HG03521 (cell line): Measurements from ENCODE around the gene MRPS34.
A peak's percentile ranks its signal among the peaks of the same experiment; 100 is the strongest.
"Not testable (repeated sequence)": the region's sequence is repeated elsewhere in the genome, so short reads cannot be mapped to it uniquely, and the experiment has no call there.

Experiments used
- ATAC-seq: cut with Tn5 transposase; IDR thresholded peaks from one replicate; pipeline ENCODE4 v1.9.1; 2021; ENCODE audit warnings: mild to moderate bottlenecking, moderate library complexity; ENCODE audit not compliant: unreplicated experiment

The MRPS34 gene

DNA sequence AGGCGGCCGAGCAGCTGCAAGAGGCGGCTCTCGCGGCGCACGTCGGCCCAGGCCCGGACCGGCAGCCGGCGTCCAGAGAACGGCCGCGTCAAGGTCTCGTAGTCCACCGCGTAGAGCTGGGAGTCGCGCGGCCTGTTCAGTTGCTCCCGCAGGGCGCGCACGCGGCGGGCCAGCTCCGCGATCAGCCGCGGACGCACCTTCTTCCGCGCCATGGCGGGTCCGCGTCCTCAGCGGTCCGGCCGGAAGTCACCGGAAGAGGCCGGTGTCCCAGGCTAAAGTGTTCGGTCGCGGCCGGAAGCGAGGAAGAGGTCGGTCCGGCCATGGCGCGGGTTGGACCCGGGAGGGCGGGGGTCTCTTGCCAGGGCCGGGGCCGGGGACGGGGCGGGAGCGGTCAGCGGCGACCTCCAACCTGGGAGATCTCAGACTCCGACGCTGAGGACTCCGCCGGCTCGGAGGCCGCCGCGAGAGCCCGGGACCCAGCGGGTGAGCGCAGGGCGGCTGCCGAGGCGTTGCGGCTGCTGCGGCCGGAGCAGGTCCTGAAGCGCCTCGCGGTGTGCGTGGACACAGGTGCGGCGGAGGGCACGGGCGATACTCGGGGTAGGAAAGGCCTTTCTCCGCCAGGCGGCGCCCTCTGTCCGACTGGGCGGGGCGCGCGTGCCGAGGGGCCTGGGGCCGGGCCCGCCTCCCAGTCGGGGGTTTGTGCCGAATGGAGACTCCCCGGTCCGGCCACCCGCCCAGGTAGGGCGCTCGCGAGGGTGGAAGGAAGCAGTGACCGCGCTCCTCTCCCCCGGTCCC is at the start of gene MRPS34:
Gene MRPS34 (minus strand): TSS at position 227 of the 795 bp plus-strand sequence. CDS start 15 bp downstream, at position 212.
- ATAC-seq: peak; percentile 47

DNA sequence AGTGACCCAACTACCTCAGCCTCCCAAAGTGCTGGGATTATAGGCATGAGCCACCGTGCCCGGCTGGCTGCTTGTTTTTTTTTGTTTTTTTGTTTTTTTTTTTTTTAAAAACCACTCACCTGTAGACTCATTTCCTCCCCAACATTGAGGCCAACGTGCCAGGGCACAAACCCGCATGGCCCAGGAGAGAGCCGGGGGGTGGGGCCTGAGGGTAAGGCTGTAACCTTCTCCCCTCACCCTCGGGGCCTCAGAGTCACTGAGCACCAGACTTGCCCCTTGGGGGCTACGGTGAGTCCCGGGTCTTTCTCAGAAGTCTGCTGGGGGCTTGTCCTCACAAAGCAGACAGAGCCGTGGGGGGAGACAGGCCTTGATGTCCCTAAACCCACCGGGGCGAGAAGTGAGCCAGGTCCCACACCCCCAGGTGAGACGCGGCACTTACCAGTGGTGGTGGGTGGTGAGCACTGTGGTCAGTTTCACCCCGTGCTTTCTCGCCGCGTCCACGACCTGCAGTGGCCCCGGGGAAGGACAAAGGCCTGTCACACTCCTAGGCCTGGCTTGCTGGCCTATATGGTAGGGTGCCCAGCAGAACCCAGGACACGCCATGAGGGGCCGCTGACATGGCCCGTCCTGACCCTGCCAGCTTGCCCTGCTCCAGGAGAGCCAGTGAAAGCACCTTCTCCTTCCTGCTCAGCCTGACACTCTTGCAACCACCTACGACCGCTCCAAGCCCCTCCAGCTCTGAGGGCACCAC is 49.1 kb upstream of the MRPS34 start:
- no peak for ATAC-seq

DNA sequence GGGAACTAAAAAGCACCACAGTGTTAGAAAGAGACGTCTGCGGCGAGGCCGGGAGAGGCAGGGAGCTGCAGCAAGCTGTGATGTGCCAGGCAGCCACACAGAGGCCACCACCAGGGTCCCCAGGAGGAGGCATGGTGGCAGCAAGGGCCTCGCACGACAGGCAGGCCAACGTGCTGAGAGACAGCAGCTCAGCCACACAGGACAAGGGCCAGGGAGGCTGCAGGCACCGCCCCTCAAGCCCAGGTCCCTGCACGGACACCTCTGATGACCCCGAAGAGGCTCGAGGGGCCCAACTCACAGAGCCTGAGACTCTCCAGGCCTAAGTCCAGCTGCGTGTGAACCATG is 48.0 kb upstream of the MRPS34 start:
- no peak for ATAC-seq

DNA sequence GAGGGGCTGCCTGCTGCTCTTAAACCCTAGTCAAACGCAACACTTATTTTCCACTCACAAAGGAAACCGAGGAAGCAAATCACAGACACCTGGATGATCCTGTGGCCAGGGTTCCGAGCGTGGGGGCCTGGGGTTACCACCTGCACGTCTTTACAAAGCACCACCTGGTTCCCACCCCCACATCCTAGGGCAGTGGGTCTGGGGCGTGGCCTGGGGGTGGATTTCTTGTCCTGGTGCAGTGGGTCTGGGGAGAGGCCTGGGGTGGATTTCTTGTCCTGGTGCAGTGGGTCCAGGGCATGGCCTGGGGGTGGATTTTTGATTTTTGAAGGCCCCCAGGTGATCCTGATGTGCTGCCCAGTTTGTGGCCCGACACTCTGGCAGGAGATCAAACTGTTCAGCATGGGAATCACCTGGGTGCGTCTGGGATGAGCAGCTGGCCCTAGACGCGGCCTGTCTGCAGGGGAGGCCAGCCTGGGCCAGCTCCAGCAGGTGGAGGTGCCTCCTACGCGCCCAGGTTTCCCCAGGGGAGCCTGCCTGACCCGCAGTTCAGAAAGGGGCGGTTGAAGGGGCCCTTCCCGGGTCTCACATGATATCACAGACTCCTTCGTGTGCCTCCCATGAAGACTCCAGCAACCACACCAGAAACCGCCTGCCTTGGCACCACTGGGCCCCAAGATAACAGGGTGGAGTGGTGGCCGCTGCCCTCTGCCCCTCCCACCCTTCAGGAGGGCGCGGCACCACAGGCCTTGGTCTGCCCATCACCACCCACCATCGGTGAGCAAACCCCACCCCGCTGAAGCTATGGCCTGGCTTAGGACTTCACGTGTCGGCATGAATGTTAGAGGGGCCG is 47.4 kb upstream of the MRPS34 start:
- no peak for ATAC-seq

DNA sequence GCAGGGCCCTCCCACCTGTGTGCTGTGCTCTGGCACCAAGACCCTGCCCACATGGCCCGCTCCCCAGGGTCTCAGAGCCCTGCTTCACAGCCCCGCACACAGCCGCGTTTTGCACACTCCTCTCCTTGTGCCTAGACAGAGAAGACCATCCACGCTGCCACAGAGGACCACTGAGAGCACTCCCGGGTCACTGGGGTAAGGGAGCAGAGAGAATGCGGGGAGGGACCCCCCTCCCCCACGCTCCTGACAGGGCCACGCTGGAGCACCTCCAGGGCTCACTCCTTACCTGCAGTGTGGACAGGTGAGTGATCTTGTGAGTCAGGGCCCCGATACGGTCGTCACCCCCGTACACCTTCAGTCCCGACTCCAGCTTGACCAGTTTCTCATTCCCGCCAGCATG is 46.7 kb upstream of the MRPS34 start:
- no peak for ATAC-seq

DNA sequence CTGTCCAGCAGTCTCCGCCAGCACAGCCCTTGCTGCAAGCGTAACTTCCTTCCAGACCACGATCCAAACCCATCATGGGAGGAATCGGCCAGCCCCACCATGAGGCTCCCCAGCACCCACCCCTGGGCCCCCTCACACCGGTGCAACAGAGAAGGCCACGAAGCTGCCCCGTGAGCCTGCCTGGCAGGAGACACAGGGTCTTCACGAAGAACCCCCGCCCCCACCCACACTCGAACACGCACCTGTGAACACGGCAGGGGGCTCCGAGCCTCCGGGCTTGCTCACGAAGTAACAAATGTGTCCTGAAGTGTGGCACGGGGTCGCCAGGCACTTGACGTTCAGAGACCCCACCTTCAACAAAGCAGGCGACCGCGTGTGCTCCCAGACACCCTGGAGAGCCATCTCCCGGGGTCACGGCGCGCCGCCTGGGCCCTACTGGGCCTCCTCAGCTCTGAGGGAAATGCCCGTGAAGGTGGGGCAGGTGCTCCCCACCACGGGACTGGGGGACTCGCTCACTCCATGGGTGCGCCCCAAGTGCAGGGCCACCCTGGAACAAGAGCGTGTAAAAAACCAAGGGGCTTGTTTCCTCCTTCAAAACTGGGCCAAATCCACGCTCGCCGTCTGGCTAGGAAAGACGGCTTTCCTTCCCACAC is 46.1 kb upstream of the MRPS34 start:
- ATAC-seq: no peak

DNA sequence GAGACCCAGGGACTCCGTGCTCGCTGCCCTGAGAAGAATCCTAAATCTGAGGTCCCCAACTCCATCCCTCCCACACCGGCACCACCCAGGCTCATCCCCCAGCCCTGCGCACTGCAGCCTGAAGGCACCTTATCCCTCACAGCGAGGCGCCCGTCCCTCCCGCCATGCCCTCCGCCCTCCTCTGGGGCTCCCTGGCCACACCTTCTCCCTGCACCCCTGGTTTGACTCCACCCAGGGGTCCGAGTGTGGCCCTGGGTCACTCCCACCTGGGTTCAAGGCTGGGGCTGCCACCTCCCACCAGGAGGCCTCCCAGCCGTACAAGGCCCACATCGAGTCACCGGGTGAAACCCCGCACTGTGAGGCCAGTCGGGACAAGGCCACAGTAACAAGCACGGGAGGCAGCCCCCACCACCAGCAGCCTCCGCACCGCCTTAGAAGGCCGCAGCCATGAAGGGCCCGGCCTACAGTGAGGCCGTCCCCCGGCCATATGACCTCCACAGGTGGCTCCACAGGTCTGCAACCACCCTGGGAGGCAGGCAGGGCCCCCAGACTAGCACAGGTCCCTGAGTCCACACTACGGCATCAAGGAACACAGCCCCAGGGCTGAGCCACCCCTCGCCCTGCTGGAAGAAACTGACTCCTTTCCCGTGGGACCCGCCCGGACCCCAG is 45.4 kb upstream of the MRPS34 start:
- ATAC-seq: no peak

DNA sequence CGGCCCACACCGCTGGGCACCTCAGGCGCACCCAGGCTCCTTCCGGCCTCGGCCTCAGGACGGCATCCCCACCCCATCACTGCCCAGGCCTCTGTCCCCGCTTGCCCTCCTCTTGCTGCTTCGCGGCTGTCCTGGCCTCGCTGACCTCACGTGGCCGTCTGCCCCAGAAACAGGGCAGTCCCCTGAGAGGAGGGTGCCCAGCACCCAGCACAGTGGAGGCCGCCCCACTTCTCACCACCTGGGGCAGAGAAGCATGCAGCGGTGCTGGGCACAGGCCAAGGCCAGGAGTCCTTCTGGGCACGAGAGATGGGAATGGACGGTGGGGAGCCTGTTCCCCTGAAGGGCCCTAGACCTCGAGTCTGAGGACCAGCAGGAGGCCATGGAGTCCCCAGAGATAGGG is 44.8 kb upstream of the MRPS34 start:
- no peak for ATAC-seq

DNA sequence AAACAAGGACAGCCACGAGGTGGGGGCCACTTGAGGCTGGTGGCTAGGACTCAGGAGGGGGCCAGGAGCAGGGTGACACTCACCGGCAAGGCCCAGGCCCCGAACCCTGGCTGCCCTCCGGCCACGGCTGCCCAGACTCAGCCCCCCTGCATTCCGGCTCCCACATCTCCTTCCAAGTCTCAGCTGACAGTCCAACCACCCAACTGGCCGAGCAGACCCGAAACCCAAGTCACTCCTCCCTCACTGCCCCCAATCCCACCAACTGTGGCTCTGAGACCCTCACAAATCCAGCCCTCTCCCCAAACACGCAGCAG is 44.3 kb upstream of the MRPS34 start:
- no peak for ATAC-seq

DNA sequence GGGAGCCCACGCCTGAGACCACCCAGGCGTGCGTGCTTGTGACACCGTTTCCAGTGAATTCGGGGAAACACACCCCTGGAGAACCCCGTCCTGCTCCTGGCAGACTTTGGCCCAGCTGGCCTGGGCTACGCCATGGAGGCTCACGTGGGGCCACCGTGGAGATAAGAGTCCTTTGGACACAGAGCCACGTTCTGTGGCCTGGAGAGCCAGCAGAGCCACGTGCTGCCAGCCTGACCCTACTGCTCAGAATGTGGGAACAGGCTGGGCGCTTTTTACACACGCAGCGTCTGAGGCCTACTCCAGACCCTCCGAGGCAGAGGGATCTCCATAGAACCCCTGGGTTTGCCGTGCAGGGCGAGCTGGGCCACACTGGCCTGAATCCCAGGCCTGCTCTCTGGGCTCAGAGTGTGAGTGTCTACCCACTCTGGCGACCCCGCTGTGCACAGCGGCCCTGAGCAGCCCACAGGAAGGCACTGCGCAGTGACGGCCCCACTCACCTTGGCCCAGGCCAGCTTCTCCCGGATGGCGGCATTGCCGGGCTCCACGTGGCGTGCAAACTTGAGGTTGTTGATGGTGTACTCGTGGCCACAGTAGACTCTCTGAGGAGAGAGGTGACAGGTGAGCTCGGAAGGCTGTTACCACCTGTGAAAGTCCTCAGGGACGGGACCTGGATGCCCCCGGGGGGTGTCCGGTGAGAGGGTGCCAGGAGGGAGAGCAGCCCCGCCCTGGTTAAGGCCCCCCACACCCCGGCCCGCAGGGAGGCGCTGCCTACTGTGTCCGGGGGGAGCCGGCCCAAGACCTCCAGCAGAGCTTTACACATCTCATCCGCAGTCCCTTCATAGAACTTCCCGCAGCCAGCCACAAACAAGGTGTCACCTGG is 43.7 kb upstream of the MRPS34 start:
- no peak for ATAC-seq

DNA sequence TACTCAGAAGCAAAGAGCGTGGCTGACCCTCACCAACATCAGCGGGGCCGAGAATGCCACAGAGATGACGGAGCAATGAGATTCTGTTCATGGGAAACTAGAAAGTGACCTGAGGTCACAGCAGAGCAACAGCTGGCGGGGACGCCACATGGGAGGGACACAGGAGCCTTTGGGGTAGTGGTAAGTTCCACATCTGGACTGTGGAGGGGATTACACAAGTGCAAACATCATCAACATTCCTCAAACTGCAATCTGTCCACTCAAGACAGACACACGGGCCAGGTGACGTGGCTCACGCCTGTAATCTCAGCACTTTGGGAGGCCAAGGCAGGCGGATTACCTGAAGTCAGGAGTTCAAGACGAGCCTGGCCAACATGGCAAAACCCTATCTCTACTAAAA is 42.5 kb upstream of the MRPS34 start:
- no peak for ATAC-seq

DNA sequence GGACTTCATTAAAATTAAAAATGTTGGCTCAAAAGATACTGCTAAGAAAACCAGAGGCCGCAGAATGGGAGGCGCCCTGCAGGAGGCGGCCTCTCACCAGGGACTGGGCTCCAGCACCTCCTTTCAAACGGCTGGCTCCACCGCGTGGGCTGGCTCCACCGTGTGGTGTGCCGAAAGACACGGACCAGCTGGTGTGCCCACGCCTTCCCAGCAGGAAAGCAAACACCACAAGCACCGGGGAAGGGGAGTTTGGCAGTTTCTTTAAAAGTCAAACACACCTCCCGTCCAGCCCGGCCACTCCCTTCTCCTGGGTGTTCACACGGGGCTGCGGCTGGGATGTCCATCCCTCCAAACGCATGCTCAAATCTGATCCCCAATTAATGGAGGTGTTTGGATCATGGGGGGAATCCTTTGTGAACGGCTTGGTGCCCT is 39.8 kb upstream of the MRPS34 start:
- ATAC-seq: no peak

DNA sequence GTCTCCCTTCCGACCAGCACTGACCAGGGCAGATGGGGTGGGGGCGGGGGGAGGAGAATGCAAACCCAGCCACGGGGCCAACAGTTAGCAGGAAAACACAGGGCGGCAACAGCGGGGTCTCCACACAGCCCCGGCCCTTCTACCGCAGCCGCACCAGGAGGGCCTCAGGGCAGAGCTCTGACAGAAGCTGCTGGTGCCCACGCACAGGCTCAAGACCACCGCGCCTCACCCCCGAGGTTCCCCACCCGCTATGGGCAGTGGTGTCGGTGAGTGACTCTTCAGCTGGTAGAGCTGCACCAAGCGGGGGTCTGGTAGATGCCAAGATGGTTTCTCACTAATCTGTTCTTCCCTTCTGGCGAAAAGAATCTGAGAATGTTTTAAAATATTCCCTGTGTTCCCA is 37.6 kb upstream of the MRPS34 start:
- no peak for ATAC-seq

DNA sequence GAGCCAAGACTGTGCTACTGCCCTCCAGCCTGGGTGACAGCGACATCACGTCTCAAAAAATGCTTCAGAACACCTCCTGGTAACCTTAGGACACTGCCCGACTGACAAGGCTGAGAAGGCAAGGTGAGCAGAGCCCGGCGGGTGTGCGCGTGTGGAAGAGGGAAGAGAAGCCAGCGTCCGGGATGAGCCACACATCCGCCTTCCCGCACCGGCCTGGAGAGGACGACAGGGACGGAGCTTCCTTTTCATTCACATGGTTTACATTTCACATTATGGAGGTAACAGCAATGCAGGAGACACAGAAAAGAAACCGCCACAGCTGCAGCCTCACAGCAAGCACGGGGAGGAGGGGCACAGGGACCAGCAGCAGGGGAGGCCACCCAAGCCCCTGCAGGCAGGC is 37.2 kb upstream of the MRPS34 start:
- ATAC-seq: no peak

DNA sequence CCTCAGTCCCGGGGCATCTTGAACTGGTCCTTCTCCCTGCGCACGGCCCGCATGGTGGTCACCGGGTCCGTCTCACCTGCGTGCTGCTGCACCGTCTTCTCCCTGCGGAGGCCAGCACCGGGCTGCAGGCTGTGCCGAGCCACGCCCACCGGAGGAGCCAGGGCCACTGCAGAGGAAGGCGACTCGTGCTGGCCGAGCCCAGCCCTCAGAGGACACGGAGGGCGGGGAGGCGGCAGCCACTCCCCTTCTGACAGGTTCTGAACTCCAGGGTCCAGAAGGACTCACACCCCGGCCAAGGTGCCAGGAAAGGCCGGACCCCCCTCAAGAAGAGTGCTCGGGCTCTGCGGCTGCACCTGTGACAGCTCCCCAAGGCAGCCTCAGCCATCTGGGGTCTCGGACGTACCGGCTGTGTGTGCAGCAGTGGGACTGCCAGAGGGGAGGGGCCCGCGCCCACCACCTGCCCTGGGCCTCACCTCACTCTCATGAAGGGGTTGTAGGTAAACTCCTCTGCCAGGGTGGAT is 36.4 kb upstream of the MRPS34 start:
- no peak for ATAC-seq

DNA sequence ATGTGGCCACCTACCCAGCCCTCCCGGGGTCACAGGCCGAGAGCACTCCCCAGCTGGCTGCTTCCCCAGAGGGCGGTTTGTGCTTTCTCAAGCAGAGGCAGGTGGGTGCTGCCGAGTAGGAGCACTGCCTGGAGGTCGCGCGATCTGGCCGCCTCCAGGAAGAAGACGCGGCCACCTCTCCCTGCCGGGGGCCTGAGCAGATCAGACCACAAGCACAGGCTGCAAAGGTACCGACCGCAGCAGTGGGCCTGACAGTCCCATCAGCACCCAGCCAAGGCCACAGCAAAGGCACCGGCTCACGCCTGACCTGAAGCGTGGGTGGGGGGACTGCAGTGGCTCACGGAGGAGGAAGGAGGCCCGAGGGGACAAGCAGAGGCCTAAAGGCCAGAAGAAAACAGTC is 35.8 kb upstream of the MRPS34 start:
- no peak for ATAC-seq

DNA sequence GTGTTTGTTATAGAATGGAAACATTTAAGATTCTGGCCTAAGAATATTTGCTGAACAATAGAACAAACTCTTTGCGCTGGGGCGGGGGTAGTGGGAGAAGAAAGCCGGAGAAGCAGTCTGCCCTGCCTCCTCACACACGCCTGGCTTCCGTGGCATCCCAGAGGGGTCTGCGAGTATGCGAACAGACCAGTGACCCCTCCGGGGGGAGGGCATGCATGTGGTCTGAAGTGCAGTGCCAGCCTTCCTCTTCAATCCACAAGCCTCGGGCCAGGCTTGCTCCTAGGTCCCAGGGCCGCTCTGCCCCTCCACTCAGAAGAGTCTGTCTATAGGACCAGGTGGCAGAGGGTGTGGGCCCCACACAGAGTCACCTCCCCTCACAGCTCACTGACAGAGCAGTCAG is 34.7 kb upstream of the MRPS34 start:
- ATAC-seq: no peak

DNA sequence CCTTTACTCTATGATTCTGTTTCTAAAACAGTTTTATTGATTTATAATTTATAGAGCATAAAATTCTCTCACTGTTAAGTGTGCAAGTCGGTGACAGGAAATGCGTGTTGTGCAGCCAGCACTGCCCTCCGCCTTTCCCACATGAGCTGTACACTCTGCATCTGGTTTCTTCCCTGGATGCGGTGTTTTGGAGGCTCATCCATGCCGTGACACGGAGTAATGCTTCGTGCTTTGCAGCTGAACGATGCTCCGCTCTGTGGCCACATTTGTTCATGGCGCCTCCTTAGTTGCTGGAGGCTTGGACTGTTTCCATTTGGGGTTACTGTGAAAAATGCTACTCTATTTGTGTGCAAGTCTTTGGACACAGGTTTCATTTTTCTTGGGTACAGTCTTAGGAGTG is 27.8 kb upstream of the MRPS34 start:
- no peak for ATAC-seq

DNA sequence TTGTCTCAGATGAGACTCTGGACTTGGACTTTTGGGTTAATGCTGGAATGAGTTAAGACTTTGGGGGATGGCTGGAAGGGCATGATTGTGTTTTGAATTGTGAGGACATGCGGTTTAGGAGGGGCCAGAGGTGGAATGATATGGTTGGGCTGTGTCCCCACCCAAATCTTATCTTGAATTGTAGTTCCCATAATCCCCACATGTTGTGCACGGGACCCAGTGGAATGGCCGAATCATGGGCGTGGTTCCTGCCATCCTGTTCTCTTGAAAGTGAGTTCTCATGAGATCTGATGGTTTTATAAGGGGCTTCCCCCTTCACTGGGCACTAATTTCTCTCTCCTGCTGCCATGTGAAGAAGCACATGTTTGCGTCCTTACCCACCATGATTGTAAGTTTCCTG is 26.3 kb upstream of the MRPS34 start:
- not testable (repeated sequence) for ATAC-seq
